AG09319 (cell line): ENCODE results near the gene DCST1.

Experiments
- DNase-seq: peaks from one replicate; pipeline ENCODE4 v3.0.0-alpha.2; 2010; ENCODE audit warnings: low read depth; ENCODE audit errors: extremely low read depth
- TF ChIP-seq, protein P1 (sequence below): IDR thresholded peaks from 2 replicates; pipeline ENCODE4 v1.5.1; 2011; ENCODE audit warnings: low read depth, mild to moderate bottlenecking, inconsistent platforms, low read length, moderate library complexity

DCST1 gene

DNA sequence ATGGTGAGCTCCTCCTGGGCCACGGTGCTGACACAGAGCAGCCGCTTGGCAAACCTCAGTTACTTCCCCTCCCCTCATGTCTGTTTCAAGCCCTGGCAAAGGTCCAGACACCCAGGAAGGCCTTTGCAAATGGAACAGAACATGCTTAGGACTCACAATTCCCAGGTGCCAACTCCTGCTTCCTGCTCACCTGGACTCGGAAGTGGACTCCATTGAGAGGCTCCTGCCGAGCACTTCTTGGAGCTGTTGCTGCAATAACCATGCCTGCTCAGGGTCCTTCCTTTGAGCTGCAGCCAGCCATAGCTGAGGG, 10.7 kb upstream of the DCST1 start:
- TF ChIP-seq, protein P1, sequence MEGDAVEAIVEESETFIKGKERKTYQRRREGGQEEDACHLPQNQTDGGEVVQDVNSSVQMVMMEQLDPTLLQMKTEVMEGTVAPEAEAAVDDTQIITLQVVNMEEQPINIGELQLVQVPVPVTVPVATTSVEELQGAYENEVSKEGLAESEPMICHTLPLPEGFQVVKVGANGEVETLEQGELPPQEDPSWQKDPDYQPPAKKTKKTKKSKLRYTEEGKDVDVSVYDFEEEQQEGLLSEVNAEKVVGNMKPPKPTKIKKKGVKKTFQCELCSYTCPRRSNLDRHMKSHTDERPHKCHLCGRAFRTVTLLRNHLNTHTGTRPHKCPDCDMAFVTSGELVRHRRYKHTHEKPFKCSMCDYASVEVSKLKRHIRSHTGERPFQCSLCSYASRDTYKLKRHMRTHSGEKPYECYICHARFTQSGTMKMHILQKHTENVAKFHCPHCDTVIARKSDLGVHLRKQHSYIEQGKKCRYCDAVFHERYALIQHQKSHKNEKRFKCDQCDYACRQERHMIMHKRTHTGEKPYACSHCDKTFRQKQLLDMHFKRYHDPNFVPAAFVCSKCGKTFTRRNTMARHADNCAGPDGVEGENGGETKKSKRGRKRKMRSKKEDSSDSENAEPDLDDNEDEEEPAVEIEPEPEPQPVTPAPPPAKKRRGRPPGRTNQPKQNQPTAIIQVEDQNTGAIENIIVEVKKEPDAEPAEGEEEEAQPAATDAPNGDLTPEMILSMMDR: no peak
- no peak for DNase-seq

DNA sequence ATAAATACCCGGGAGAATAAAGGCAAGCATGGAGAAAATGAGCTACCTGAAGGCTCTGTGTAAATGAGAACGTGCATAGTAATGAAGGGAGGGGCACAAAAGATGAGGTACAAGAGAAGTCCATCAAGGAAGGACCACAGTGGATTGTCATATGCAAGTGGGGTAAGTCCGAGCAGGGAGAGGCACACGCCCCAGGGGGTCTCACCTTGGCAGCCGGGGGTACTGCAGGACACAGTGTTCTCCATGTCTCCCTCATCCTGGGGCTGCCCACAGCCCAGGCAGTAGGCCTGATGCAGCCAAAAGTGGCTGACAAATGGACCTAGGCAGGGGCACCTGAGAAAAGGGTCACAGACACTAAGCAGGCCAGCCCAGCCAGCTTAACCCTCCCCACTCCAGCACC, 10.0 kb upstream of the DCST1 start:
- no peak for DNase-seq

DNA sequence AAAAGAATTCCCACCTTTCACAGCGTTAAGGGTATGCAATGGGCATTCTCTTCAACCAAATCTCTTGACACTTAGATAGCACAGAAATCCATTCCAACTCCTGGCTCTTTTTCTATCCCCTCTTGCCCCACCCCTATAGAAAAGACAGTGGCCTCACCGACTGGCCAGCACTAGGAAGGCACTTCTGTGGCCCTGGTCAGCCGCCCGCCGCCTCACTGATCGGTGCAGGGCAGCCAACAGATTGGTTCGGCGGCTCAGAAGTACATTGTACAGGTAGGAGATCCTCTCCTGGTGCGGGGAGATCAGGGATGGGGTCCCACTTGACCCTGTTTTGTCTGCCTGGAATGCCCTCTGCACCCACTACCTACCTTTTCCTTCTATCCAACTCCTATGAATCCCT, 9.3 kb upstream of the DCST1 start:
- no peak for DNase-seq
- TF ChIP-seq, protein P1: no peak

More for the DNA sequence above, 10.0 kb upstream of the DCST1 start:
- TF ChIP-seq, protein P1: no peak

DNA sequence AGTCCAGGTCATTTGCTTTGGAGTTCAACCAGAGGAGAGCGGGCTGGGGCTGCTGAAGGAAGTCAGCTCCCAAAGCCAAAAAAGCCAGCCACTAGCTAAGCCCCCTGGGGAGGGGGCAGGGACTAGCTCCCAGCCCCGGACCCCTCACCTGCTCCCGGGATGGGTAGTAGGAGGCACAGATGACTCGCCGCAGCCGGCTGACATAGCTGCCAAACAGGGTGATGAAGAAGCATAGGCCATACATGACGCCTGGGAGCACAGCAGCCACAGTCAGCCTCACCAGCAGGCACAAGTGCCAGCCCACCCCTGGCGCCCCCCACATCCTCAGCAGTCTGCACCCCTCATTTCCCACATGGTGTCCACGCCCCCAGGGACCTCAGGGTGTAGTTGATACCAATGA, 7.5 kb upstream of the DCST1 start:
- TF ChIP-seq, protein P1: no peak
- no peak for DNase-seq

DNA sequence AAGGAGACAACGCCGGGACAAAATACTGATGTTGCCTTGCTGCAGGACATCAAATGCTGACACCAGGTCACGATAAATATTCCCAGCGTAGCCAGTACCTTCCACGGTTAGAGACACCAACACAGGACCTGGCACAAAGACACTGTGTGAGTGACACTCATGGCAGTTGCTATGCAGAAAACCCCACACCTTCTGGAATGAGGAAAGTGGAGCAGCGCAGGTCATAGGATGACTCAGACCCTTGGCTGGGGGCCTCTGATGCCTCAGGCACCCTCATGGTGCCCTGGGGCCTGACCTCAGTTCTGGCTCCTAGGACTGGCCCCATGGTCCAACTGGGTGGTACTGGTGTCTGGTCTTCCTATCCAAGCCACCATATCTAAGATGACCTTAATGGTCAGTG, 7.0 kb upstream of the DCST1 start:
- DNase-seq: no peak
- TF ChIP-seq, protein P1: no peak

DNA sequence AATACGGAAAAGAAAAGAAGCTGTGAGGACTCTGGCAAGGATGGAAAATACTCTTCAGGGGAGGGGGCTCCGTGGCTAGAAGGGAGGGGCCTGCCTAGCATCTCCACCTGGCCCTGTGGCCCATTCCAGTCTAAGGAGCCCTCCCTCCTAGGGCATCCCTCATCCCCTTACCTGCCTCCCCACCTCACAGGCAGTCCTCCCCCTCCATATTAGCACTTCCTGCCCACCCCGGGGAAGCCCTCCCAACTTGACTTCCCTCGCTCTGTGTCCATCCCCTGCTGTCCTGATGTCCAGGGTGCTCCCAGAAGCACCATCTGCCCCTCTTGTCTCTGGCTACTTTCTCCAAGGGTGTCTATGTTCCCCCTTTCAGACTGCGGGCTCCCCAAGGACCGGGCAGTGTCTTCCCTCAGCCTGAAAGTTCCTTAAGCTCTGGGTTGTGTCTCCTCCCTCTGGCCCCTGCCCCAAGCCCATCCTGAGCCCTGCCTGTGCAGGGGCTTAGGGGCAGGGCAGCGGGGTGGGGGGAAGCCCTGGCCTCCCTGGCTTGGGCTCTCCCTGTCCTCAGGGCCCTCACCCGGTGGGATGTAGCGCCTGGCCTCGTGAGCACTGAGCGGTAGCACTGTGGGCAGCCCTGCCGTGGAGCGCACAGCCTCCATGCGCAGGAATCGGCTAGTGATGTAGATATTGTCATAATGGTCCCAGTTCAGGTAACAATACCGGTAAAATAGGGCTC, 3.9 kb upstream of the DCST1 start:
- TF ChIP-seq, protein P1: no peak
- no peak for DNase-seq

DNA sequence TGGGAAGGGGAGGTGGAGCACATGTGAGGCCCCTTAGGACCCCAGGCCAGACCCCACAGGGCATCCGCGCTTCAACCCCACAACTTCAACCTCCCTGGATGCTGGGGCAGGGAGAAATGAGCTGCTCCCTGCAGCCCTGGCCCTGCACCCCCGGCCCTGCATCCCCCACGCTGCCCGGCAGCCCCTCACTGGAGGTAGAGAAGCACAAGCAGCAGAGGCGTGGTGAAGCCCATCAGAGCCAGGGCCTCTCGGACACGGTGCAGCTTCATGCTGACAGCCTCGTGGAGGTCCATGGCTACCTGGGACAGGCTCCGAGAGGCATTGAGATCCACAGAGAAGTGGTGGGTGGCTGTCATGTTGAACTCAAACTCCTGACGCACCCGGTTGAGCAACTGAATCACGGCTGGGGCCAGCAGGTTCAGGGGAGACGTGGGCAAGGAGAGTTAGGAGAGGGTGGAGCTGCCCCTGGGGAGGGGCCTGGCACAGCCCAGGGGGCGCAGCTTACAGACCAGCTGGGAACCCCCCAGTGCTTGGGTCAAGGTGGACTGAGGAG, 3.3 kb upstream of the DCST1 start:
- DNase-seq: no peak
- TF ChIP-seq, protein P1: no peak
